Keratinocyte (primary cell): ENCODE data around the gene C9orf85. TPM values are rescaled to one million over a fixed set of nuclear protein-coding genes. Genes with fewer than 3 reads are reported as not detected.

Experiments used
- DNase-seq: peaks from one replicate; pipeline ENCODE4 v3.0.0-alpha.2; 2011; ENCODE audit warnings: low read depth, missing footprints, low spot score
- FAIRE-seq: peaks from 2 replicates; lab custom pipeline; 2011; peaks lifted over from hg19 to GRCh38; lab: Jason Lieb, UNC
- H2AFZ ChIP-seq: 2 replicates; pipeline ENCODE4 v1.6.0; 2012; ENCODE audit warnings: low read length, control low read depth, inconsistent platforms; ENCODE audit not compliant: control insufficient read depth
- H3K27ac ChIP-seq: 2 replicates; pipeline ENCODE4 v1.5.1; 2011; ENCODE audit warnings: low read length; ENCODE audit not compliant: control insufficient read depth, insufficient read depth
- H3K27me3 ChIP-seq: 3 replicates; pipeline ENCODE4 v1.6.0; 2011; ENCODE audit warnings: low read length; ENCODE audit not compliant: control insufficient read depth, insufficient read depth; ENCODE audit errors: extremely low read depth
- H3K36me3 ChIP-seq, 2 experiments: 2 replicates in 1 of 2; 3 replicates in 1 of 2; pipeline ENCODE4 v1.5.1; 2011; ENCODE audit warnings: low read length in 2 of 2, mild to moderate bottlenecking in 1 of 2; ENCODE audit not compliant: control insufficient read depth in 2 of 2, insufficient read depth in 2 of 2; ENCODE audit errors: extremely low read depth in 1 of 2
- H3K4me1 ChIP-seq: 3 replicates; pipeline ENCODE4 v1.5.1; 2011; ENCODE audit warnings: low read length; ENCODE audit not compliant: control insufficient read depth, insufficient read depth; ENCODE audit errors: extremely low read depth
- H3K4me2 ChIP-seq: 3 replicates; pipeline ENCODE4 v1.6.0; 2011; ENCODE audit warnings: low read depth, low read length; ENCODE audit not compliant: control insufficient read depth, insufficient read depth; ENCODE audit errors: extremely low read depth
- H3K4me3 ChIP-seq, 3 experiments: fragments of 200-600 bp in 1 of 3; sonication (generic) in 1 of 3; 2 replicates in 2 of 3; 3 replicates in 1 of 3; pipeline ENCODE4 v1.5.1; 2011 to 2016; ENCODE audit warnings: low read length in 3 of 3, mild to moderate bottlenecking in 3 of 3, control low read depth in 2 of 3, inconsistent platforms in 1 of 3, low read depth in 1 of 3, mixed read lengths in 1 of 3, mixed run types in 1 of 3, moderate library complexity in 1 of 3; ENCODE audit not compliant: control insufficient read depth in 2 of 3, insufficient read depth in 2 of 3; ENCODE audit errors: extremely low read depth in 1 of 3
- H3K79me2 ChIP-seq: 2 replicates; pipeline ENCODE4 v1.6.0; 2012; ENCODE audit warnings: low read length; ENCODE audit not compliant: control insufficient read depth, insufficient read depth
- H3K9ac ChIP-seq: 3 replicates; pipeline ENCODE4 v1.6.0; 2011; ENCODE audit warnings: low read length; ENCODE audit not compliant: control insufficient read depth, insufficient read depth; ENCODE audit errors: extremely low read depth
- H3K9me1 ChIP-seq: 3 replicates; pipeline ENCODE4 v1.6.0; 2011; ENCODE audit warnings: low read length; ENCODE audit not compliant: control insufficient read depth, insufficient read depth; ENCODE audit errors: extremely low read depth
- H3K9me3 ChIP-seq: 2 replicates; pipeline ENCODE4 v1.5.1; 2012; ENCODE audit warnings: low read depth, low read length; ENCODE audit not compliant: control insufficient read depth
- H4K20me1 ChIP-seq: 3 replicates; pipeline ENCODE4 v1.6.0; 2011; ENCODE audit warnings: low read length; ENCODE audit not compliant: control insufficient read depth, insufficient read depth; ENCODE audit errors: extremely low read depth
- EZH2 ChIP-seq: IDR thresholded peaks from one replicate; pipeline ENCODE4 v1.6.1; 2012; ENCODE audit warnings: inconsistent platforms, mild to moderate bottlenecking, low read length, moderate library complexity
- dilution Hi-C: fragments of 300-500 bp; cut with MboI; formaldehyde crosslinking; loops from one replicate; pipeline ENCODE4 v1.7.0; 2020; ENCODE audit warnings: low sequenced_read_pairs; ENCODE audit not compliant: extremely low pct_ligation_motif_present
- polyA plus RNA-seq, 5 experiments: library from polyadenylated mRNA; depleted of rRNA in 3 of 5; stranded (reverse) in 3 of 5; stranded (forward) in 1 of 5; unstranded in 1 of 5; fragments of >200 nt; gene quantifications; 1 replicate in 1 of 5; 2 replicates in 3 of 5; 3 replicates in 1 of 5; pipeline versions ENCODE4 v1.2.1 to v1.2.3, GENCODE V29; 2011 to 2012; ENCODE audit warnings: missing spikeins in 2 of 5, low read depth in 1 of 5, low replicate concordance in 1 of 5
- TF ChIP-seq, protein P1 (sequence below), 3 experiments: IDR thresholded peaks in 1 of 3; conservative IDR thresholded peaks in 1 of 3; optimal IDR thresholded peaks in 1 of 3; 2 replicates in 2 of 3; 3 replicates in 1 of 3; pipeline versions ENCODE3 to v1.5.1; 2011; ENCODE audit warnings: low read length in 3 of 3, mild to moderate bottlenecking in 3 of 3, moderate library complexity in 2 of 3, control low read depth in 1 of 3, inconsistent platforms in 1 of 3; ENCODE audit not compliant: insufficient read depth in 2 of 3; ENCODE audit errors: extremely low read depth in 1 of 3

C9orf85 gene
- polyA plus RNA-seq, 1 donor (not counting 4 experiments of a cell fraction or from before 2014, with no cell fraction given), result 18.2 TPM

- Histone ChIP-seq H3K36me3 (no peaks in the 10 kb centered on the region), H3K9me3 (no peaks in the 10 kb centered on the region), H3K4me3 (no peak overlapping the region), H4K20me1 (no peaks in the 10 kb centered on the region), H3K9ac (no peak overlapping the region), H3K27me3 (no peaks in the 10 kb centered on the region), H3K9me1 (no peaks in the 10 kb centered on the region), H3K4me1 (peaks cover 8% of the 10 kb centered on the region), H3K79me2 (no peaks in the 10 kb centered on the region), H3K27ac (no peak overlapping the region), H2AFZ (no peak overlapping the region), H3K4me2 (no peak overlapping the region)
- FAIRE-seq (no peak), DNase-seq (no peak)
- dilution Hi-C loops, result no loop called here
- TF ChIP-seq EZH2, result no peak
- TF ChIP-seq, protein P1, sequence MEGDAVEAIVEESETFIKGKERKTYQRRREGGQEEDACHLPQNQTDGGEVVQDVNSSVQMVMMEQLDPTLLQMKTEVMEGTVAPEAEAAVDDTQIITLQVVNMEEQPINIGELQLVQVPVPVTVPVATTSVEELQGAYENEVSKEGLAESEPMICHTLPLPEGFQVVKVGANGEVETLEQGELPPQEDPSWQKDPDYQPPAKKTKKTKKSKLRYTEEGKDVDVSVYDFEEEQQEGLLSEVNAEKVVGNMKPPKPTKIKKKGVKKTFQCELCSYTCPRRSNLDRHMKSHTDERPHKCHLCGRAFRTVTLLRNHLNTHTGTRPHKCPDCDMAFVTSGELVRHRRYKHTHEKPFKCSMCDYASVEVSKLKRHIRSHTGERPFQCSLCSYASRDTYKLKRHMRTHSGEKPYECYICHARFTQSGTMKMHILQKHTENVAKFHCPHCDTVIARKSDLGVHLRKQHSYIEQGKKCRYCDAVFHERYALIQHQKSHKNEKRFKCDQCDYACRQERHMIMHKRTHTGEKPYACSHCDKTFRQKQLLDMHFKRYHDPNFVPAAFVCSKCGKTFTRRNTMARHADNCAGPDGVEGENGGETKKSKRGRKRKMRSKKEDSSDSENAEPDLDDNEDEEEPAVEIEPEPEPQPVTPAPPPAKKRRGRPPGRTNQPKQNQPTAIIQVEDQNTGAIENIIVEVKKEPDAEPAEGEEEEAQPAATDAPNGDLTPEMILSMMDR (optimal IDR thresholded peaks at IDR 0.05 in 1 of 3, IDR thresholded peaks at IDR 0.05 in 1 of 3, conservative IDR thresholded peaks at IDR 0.05 in 1 of 3; ENCODE audit: extremely low read depth in 1 of 3, insufficient read depth in 2 of 3, low read length in 3 of 3), result no peak
These were observed 70.5 kb downstream of the C9orf85 start for GRCh38 chr9:71981944-71982343.

DNA sequence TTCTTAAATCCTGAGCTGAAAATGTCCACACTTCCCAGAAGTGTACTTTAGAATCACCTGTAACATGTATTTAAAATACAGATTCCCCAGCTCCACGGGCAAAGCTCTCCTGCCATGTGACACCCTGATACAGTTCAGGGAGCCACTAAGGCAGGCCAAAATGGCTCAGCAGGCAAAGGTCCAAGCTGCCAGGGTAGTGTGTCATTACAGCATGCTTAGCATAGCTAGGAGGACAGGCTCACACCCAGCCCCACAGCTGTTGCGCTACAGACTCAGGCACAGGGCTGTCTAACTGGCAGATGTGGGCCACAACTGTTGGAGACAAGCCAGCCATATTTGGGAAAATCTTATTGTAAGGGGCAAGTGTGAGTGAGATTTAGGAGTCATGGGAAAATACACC lies 73.0 kb downstream of the C9orf85 start:
- Histone ChIP-seq H2AFZ (no peak overlapping the region), H3K4me1 (peaks cover 8% of the 10 kb centered on the region), H3K27me3 (no peaks in the 10 kb centered on the region), H3K4me2 (no peak overlapping the region), H3K9ac (no peak overlapping the region), H3K36me3 (no peaks in the 10 kb centered on the region), H4K20me1 (no peaks in the 10 kb centered on the region), H3K4me3 (no peak overlapping the region), H3K27ac (no peak overlapping the region), H3K9me3 (no peaks in the 10 kb centered on the region), H3K79me2 (no peaks in the 10 kb centered on the region), H3K9me1 (no peaks in the 10 kb centered on the region)
- peak; percentile 59 for FAIRE-seq
- TF ChIP-seq EZH2, result no peak
- TF ChIP-seq, protein P1 (optimal IDR thresholded peaks at IDR 0.05 in 1 of 3, IDR thresholded peaks at IDR 0.05 in 1 of 3, conservative IDR thresholded peaks at IDR 0.05 in 1 of 3; ENCODE audit: extremely low read depth in 1 of 3, insufficient read depth in 2 of 3, low read length in 3 of 3), result no peak
- DNase-seq, result no peak
- dilution Hi-C loops, result no loop called here
